ENCODE data around the gene BHLHE40. TPM values are rescaled to one million over a fixed set of nuclear protein-coding genes. Genes with fewer than 3 reads are reported as not detected.

Gene BHLHE40
- total and polyA plus RNA-seq, 2 donors (not counting 3 experiments of a cell fraction or from before 2014, with no cell fraction given), result 40.3 to 57.9 TPM

GRCh38 chr3:4977853-4978203, 1.4 kb upstream of the BHLHE40 start:
- ChIA-PET POLR2A (interaction anchor here (0.8 kb wide), 1 partner anchor 256 kb away, joined by 4 read pairs; no protein-coding TSS in a partner anchor), CTCF (interaction anchor here (0.7 to 13.6 kb wide), 8 partner anchors 8 to 275 kb away, joined by 3 to 327 read pairs (median 62); no protein-coding TSS in a partner anchor)
- H3K4me1 ChIP-seq (ENCODE audit: control insufficient read depth, extremely low read depth, insufficient read depth, low read length), result peaks cover 37% of the 10 kb centered on the region
- peak overlapping the region; percentile 98 for H3K27ac ChIP-seq (ENCODE audit: insufficient read depth, low read depth, low read length)
- no peaks in the 10 kb centered on the region for H4K20me1 ChIP-seq (replicated peaks; ENCODE audit: control insufficient read depth, extremely low read depth, insufficient read depth, low read length)
- no peak for DNase-seq (ENCODE audit: low read depth, low spot score)
- intact Hi-C loops (cut with micrococcal nuclease), result loop anchor here (1.0 to 5.0 kb wide), 13 partner anchors 8 to 626 kb away; partner anchors contain the start of genes ARL8B, EDEM1 and ITPR1
- peak overlapping the region; percentile 99 for H3K9ac ChIP-seq (replicated peaks; ENCODE audit: extremely low read depth, insufficient read depth, low read length)
- peak overlapping the region; percentile 2 to 65 (median 63) for H3K4me3 ChIP-seq (replicated peaks in 1 of 3; ENCODE audit: insufficient read depth in 1 of 3, low read depth in 1 of 3, low read length in 3 of 3)
- no peak for FAIRE-seq
- TF ChIP-seq JUN (IDR thresholded peaks at IDR 0.05; ENCODE audit: borderline replicate concordance, insufficient read depth, insufficient read length, low read depth), result no peak
- no peak for TF ChIP-seq CTCF (IDR thresholded peaks at IDR 0.05; ENCODE audit: extremely low read depth in 1 of 2, insufficient read depth in 1 of 2, low read depth in 1 of 2, low read length in 2 of 2)
- TF ChIP-seq MAX (IDR thresholded peaks at IDR 0.05; ENCODE audit: insufficient read depth, insufficient read length), result no peak
- peak; percentile 0 for TF ChIP-seq GATA2 (IDR thresholded peaks at IDR 0.05; ENCODE audit: insufficient read depth, insufficient read length, low read depth, low read length)
- TF ChIP-seq EZH2 (IDR thresholded peaks at IDR 0.05; ENCODE audit: borderline replicate concordance, low read depth, low read length, severe bottlenecking), result no peak
- TF ChIP-seq POLR2A (IDR thresholded peaks at IDR 0.05; ENCODE audit: low read depth, low read length), result no peak
- no peak for TF ChIP-seq FOS (IDR thresholded peaks at IDR 0.05; ENCODE audit: borderline replicate concordance, insufficient read depth, low read length)
- TF ChIP-seq MYC (IDR thresholded peaks at IDR 0.05; ENCODE audit: low read depth, low read length), result no peak
- no peak for TF ChIP-seq POLR2AphosphoS5 (IDR thresholded peaks at IDR 0.05; ENCODE audit: insufficient read depth, low read depth, low read length)
- H3K27me3 ChIP-seq (ENCODE audit: control insufficient read depth in 2 of 2, insufficient read depth in 2 of 2, low read length in 2 of 2), result no peaks in the 10 kb centered on the region
- H3K4me2 ChIP-seq (ENCODE audit: insufficient read depth, low read length), result peak overlapping the region; percentile 82
- peaks cover 1 to 2% of the 10 kb centered on the region in 2 experiments for H3K36me3 ChIP-seq (ENCODE audit: control insufficient read depth in 2 of 2, extremely low read depth in 1 of 2, insufficient read depth in 2 of 2, low read length in 2 of 2)
- H3K9me3 ChIP-seq (replicated peaks; ENCODE audit: control insufficient read depth, insufficient read depth, low read length), result no peaks in the 10 kb centered on the region
- peaks cover 34% of the 10 kb centered on the region for H3K79me2 ChIP-seq (ENCODE audit: control insufficient read depth, insufficient read depth, low read length)
- H2AFZ ChIP-seq (ENCODE audit: low read depth, low read length), result no peak overlapping the region
- H3K9me1 ChIP-seq (replicated peaks; ENCODE audit: control insufficient read depth, extremely low read depth, insufficient read depth, low read length), result no peaks in the 10 kb centered on the region
- BruUV-seq (replicated peaks), result no TSS peak
- dilution Hi-C loops (cut with MboI; ENCODE audit: extremely low pct_ligation_motif_present, low sequenced_read_pairs), result no loop called here
